Stimulated activated CD4-positive, alpha-beta T cell treated with anti-CD3 and anti-CD28 coated beads, Interleukin-12 subunit alpha, Interleukin-12 subunit beta, amount 100 ng/mL, for 4 hours (primary cell): ENCODE data around the gene RCSD1.
"Not testable (repeated sequence)": the region's sequence is repeated elsewhere in the genome, so short reads cannot be mapped to it uniquely, and the experiment has no call there.

Source experiments
- DNase-seq: peaks from one replicate; pipeline ENCODE4 v3.0.0-alpha.2; 2020

RCSD1 gene

DNA sequence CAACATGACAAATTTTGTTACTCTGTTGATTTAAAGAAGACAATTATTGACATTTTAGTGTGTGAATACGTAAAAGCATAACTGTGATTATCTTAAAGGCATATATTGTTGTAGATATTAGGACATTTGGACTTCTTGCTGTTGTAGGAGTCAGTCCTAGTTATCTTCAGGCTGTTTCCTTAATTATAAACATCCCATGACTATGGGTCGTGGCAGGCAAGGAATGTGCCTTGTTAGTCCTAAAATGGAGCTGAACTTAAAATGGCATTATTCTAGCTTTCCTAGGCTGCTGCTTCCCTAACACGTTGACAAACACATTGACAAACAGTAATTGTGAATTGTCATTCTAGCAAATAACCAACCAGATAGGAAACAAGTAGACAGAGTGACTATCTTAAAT, 87.3 kb downstream of the RCSD1 start:
- DNase-seq: no peak

DNA sequence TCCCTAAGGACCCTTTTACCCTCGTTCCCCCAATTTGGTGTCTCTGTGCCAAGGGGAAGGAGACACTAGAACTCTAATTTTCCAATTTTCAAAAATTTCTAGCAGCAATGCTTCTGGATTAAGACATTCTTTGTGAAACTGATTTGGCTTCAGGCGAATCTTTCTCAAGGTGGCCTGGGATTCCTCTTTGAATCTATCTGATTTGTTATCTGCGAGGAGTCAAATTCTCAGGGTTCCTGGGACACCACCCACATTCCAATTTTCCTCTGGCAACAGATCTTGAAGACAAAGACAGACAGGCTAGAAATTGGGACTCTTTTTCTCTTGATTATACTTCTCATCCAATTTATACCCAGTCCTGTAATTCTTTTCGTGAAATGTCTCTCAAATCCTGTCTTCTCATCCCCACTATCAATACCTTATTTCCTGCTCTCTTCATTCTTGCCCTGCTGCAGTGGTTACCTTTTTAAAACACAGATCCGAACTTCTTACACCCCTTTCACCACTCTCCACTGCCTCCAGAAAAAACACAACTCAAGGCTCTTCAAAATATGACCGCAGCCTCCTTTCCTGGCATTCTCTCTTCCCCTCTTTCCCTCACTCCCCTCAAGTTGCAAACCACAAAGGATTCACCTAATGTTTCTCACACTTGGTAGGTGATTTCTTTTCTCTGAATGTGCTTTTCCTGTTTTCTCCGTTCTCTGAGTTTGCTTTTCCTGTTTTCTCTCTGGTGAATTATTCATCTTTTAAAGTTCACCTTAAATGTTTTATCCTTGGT, 89.1 kb downstream of the RCSD1 start:
- DNase-seq: no peak

- DNase-seq: not testable (repeated sequence)
These were observed 89.8 kb downstream of the RCSD1 start for GRCh38 chr1:167719715-167720421.

DNA sequence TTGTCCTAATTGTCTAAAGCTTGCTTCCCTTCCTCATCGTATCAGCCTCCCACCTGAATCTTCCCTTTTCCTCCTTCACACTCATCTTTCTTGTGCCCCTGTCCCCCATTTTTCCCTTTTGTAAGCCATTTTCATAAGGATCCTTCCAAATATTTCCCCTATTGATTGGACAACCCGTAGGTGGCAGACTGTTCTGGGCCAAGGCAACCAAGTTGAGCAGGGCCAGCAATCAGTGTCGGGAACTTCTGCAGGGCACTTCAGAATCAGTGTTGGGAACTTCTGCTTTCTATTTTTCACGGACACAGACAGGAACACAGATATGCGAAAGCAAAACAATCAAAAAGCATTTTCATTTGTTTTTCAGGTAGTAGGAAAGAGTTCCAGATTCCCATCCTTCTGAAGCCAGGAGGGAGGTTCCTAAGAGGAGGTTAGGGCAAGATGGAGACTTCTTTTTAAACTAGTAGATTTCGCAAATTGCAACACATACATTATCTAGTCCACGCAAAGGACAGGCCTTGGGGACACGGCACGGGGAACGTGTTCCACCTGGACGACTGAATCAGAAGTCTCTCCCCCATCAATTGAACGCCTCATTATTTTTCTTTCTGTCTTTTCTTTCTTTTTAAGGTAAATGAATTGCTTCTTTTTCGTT, 91.1 kb downstream of the RCSD1 start:
- DNase-seq: no peak

DNA sequence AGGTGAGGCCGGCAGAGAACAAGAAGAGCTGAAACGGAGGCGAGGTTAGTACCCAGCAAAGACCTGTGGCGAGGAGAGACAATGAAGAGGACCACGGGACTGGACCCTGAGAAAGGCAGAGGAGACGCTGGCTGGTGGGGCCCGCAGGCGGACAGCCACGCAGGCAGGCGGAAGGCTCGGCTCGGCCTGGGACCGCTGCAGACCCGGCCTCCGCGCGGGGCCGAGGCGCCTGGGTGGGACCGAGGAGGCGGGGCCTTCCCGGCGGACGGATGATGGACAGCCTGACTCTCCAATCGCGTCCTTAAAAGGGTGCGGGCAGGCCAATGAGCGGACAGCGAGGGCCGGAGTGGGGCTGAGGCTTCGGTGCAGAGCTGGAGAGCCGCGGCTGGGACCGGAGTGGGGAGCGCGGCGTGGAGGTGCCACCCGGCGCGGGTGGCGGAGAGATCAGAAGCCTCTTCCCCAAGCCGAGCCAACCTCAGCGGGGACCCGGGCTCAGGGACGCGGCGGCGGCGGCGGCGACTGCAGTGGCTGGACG, 91.7 kb downstream of the RCSD1 start, which contains the start of gene MPZL1:
MPZL1 (plus strand) TSS at position 366 of the 535 bp plus-strand sequence. CDS start 170 bp downstream, outside the sequence.
- DNase-seq: peak; percentile 95

DNA sequence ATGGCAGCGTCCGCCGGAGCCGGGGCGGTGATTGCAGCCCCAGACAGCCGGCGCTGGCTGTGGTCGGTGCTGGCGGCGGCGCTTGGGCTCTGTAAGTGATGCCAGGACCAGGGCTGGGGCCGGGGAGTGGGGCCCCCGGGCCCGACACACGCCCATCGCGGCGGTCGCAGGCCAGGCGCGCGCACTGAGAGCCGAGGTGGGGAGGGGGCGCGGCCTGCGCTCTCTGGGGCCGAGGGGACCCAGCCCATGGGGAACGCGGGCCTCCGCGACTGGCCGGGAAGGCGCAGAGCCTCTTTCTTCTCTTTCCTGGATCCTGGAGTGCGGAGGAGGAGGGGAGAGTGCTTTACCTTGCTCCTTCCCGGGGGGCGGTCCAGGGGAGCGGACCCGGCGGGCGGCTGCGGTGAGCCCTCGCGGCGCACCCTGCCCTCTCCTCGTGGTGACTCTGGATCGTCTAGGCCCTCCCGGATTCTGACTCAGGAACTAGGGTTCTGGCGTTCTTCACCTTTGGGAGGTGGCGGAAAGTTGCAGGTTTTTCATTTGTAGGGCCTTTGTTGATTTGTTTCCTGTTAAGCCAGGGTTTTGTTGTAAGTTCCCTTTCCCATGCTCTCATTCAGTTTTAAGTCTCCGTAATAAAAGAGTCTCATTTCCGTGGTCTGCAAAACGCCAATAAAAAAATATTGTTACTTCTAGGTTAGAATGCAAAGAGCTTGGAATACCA, 92.3 kb downstream of the RCSD1 start:
- peak; percentile 31 for DNase-seq

GRCh38 chr1:167722870-167723251, 92.8 kb downstream of the RCSD1 start:
- DNase-seq: no peak

GRCh38 chr1:167723707-167724323, 93.8 kb downstream of the RCSD1 start:
- no peak for DNase-seq

DNA sequence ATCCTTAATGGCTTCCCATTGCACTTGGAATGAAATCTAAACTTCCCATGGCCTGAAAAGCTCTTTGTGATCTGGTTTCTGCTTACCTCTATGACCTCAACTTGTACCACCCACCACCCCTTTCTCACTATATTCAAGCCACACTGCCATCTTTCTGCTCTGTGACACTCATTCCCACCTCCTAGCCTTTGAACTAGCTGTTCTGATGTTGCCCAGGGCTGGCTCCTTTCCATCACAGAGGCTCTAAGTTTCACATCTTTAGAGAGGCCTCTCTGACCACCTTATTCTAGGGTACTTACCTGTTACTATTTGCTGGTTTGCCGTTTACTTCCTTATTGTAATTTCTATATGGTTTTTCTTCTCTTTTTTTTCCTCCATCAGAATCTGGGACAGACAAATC, 96.0 kb downstream of the RCSD1 start:
- no peak for DNase-seq

- no peak for DNase-seq
These were observed 98.9 kb downstream of the RCSD1 start for GRCh38 chr1:167728818-167729410.

DNA sequence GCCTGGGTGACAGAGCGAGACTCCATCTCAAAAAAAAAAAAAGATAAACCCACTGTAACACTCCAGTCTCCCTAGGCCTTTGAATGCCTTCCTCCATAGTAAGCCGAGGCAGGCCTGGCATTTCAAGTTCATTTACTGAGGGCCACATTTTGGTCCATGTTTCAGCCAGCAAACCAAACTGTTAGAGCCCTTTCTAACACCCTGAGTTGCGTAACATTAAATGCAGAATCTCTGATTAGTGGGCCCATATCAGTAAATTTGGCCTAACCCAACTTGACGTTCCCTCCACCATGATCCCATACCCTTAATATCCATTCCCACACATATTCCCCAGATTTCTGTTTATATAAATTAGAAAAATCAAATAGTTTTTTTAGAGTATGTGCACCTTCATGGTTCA, 104.2 kb downstream of the RCSD1 start:
- no peak for DNase-seq

DNA sequence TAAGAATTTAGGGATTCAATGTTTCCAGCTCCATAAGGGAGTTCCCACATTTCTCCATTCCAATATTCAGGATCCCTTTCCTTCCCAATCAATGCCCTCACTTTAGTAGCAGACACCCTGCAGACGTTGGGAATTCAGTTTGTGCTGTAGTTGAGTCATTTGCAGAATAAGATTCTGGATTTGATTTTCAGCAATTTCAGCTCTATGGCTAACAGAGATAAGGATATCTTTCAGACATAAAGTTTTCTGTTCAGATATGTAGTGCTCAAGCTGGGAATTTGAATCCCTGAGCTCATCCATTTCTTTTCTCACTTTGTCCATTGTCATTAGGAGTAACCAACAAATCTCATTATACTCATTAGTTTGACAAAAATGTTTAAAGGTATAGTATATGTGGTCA, 104.8 kb downstream of the RCSD1 start:
- no peak for DNase-seq

DNA sequence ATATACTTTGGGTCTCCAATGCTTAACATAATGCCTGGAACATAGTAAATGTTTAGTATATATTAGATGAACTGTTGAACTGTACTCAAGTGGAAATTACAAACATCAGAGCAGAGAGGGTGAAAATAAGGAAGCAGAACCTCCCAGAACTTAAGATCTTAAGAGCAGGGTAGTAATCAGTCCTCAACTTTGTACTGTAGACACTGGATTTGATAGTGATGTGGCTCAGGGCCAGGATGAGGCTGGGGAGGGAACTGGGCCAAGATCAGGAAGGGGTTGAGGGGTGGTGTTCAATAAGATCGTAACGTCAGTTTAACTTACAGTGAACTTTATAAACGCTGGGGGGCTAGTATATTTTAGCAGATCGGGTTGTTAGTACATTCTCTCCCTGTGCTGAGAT, 107.1 kb downstream of the RCSD1 start:
- no peak for DNase-seq

GRCh38 chr1:167738158-167738557, 108.1 kb downstream of the RCSD1 start:
- no peak for DNase-seq

DNA sequence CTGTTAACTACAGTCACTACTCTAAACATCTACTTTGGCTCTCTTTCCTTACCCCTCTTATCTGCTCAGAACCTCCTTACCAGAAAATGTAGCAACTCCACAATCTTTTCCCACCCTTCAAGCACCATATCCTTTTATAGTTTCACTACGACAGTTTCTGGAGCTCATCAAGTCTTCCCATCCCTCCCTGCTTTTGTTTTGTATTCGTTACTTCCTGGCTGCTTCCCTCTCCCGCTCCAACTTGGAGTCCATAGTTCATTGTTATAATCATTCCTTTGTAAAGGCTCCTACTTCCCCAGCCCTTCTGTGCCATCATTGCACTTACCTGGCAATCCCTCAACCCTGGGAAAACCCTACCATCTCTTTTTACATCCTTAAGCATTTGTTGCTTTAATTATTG, 109.7 kb downstream of the RCSD1 start:
- no peak for DNase-seq

GRCh38 chr1:167741103-167741502, 111.1 kb downstream of the RCSD1 start:
- not testable (repeated sequence) for DNase-seq

DNA sequence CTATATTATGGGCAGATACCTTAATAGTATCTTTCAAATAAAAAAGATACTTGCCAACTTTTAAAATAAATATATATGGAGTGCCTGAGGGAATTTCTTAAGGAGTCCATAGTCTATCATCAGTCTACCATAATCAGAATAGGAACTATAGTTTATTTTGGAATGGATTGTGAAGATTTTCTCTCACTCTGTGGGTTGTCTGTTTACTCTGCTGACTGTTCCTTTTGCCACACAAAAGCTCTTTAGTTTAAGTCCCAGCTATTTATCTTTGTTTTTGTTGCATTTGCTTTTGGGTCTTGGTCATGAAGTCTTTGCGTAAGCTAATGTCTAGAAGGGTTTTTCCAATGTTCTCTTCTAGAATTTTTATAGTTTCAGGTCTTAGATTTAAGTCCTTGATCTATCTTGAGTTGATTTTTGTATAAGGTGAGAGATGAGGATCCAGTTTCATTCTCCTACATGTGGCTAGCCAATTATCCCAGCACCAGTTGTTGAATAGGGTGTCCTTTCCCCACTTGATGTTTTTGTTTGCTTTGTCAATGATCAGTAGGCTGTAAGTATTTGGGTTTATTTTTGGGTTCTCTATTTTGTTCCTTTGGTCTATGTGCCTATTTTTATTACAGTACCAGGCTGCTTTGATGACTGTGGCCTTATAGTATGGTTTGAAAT, 112.5 kb downstream of the RCSD1 start:
- DNase-seq: not testable (repeated sequence)

DNA sequence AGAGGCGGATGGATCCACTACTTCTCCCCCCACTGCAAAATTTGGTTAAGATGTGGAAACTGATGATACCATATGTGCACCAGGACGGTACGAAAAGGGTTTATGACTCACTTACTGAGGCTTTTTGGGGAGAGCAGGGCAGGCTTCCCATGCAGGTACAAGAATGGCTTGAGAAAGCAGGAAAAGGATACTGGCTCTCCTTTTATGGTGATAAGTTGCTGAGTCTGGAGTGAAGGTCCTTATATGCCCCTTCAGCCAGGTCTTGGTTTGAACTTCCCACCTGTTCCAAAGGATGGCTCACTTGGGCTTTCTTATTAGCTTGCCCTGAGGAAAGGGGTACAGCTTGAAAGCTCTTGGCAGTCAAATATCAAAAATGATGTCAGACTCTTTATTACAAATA, 114.9 kb downstream of the RCSD1 start:
- DNase-seq: no peak

GRCh38 chr1:167746013-167746672, 116.1 kb downstream of the RCSD1 start:
- DNase-seq: no peak

DNA sequence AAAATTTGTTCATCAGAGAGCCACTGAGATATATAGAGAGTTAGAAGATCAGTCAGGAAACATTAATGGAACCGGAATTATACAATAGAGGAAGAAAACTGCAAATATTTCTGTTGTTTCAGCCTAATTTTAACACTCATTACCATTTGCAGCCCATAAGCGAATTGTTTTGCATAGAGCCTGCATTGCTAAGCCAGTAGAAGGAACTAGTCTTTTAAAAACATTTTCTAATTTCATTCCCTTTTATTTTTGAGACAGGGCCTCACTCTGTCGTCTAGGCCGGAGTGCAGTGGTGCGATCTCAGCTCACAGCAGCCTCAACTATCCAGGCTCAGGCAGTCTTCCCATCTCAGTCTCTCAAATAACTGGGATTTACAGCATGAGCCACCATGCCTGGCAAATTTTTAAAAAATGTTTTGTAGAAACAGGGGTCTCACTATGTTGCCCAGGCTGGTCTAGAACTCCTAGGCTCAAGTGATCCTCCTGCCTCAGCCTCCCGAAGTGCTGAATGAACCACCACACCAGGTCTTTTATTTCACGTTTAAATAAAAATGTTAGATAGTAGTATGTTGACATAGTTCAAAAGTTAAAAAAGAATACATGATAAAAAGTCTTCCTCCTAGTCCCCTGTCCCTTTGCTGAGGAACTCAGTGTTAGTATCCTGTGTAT, 117.1 kb downstream of the RCSD1 start:
- DNase-seq: no peak
